HT1080 (cell line): Measurements from ENCODE around the gene RBCK1. TPM values are rescaled to one million over a fixed set of nuclear protein-coding genes. Genes with fewer than 3 reads are reported as not detected.
"Not testable (repeated sequence)": the region's sequence is repeated elsewhere in the genome, so short reads cannot be mapped to it uniquely, and the experiment has no call there.

Experiments used
- DNase-seq: peaks from one replicate; pipeline ENCODE4 v3.0.0-alpha.2; 2015; ENCODE audit warnings: low read depth
- total RNA-seq: library from RNA; depleted of rRNA; stranded (reverse); fragments of >200 nt; shearing (Covaris generic); gene quantifications from 2 replicates; pipeline ENCODE4 v1.2.3, GENCODE V29; 2014

The RBCK1 gene
- total RNA-seq, 1 experiment from 2014 or later: 122 TPM

GRCh38 chr20:434661-435419 is 26.7 kb downstream of the RBCK1 start:
- no peak for DNase-seq

GRCh38 chr20:435558-435957 is 27.5 kb downstream of the RBCK1 start:
- no peak for DNase-seq

- no peak for DNase-seq
These were observed 28.4 kb downstream of the RBCK1 start for GRCh38 chr20:436476-436875.

- no peak for DNase-seq
These were observed 29.8 kb downstream of the RBCK1 start for GRCh38 chr20:437787-438486.

- DNase-seq: no peak
These were observed 30.7 kb downstream of the RBCK1 start for GRCh38 chr20:438571-439469.

- no peak for DNase-seq
These were observed 32.0 kb downstream of the RBCK1 start for GRCh38 chr20:440148-440547.

- no peak for DNase-seq
These were observed 32.5 kb downstream of the RBCK1 start for GRCh38 chr20:440636-441035.

- DNase-seq: no peak
These were observed 35.2 kb downstream of the RBCK1 start for GRCh38 chr20:443223-443775.

GRCh38 chr20:444117-444516 is 36.0 kb downstream of the RBCK1 start:
- no peak for DNase-seq

GRCh38 chr20:444862-445426 is 36.8 kb downstream of the RBCK1 start:
- no peak for DNase-seq

GRCh38 chr20:445514-446336 is 37.6 kb downstream of the RBCK1 start:
- no peak for DNase-seq

- not testable (repeated sequence) for DNase-seq
These were observed 43.9 kb downstream of the RBCK1 start for GRCh38 chr20:452021-452420.

- DNase-seq: no peak
These were observed 46.9 kb downstream of the RBCK1 start for GRCh38 chr20:454951-455350.

- no peak for DNase-seq
These were observed 50.7 kb downstream of the RBCK1 start for GRCh38 chr20:458776-459175.

GRCh38 chr20:460180-460579 is 52.1 kb downstream of the RBCK1 start:
- DNase-seq: no peak

- no peak for DNase-seq
These were observed 52.6 kb downstream of the RBCK1 start for GRCh38 chr20:460707-461106.

GRCh38 chr20:461254-462198 is 53.4 kb downstream of the RBCK1 start:
- DNase-seq: peak; percentile 19

GRCh38 chr20:462199-462991 is 54.3 kb downstream of the RBCK1 start, which contains the start of gene TBC1D20:
TBC1D20 (minus strand) TSS chr20:462533; CDS start chr20:462405, 128 bp downstream.
- DNase-seq: peak; percentile 75
